GM18858 (cell line): ENCODE data around the gene ACP2.

ENCODE experiments used
- ATAC-seq: cut with Tn5 transposase; IDR thresholded peaks from one replicate; pipeline ENCODE4 v1.9.1; 2021; ENCODE audit not compliant: unreplicated experiment

Gene ACP2

DNA sequence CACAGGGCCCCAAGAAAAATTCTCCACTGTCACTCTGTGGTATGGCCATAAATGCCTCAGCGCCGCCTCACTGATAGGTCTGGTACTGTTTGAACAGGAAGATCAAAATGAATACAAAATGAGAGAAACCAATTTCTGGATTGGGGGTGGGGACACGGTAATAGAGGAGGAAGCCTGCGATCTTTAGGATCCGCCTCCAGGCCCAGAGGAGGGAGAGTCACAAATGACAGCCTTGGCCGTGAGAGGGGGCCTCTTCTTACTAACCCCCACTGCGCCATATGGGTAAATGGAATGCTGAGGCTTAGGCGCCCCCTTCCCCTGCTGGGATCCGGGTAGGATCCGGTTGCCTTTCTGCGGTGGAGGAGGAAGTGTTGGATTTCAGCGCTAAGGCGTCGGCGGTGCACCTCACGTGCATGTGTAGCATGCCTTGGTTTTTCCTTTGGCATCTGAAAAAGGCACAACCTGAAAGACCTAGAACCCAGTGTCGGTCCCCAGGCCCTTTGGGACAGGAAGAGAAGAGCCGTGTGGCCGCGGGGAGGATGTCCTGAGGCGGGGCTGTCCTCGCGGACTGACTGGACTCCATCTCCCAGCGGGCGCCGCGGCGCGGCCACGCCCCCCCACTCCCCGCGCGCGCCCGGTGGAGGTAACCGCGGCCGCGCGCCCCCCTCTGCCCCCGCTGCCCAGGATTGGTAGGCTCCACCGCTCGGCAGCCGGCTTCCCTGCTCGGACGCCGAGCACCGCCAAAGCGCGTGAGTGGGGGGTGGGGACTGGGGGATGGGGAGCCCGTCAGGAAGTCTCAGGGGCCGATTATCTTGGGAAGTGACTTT, 20.6 kb upstream of the ACP2 start:
- ATAC-seq = peak; percentile 29

DNA sequence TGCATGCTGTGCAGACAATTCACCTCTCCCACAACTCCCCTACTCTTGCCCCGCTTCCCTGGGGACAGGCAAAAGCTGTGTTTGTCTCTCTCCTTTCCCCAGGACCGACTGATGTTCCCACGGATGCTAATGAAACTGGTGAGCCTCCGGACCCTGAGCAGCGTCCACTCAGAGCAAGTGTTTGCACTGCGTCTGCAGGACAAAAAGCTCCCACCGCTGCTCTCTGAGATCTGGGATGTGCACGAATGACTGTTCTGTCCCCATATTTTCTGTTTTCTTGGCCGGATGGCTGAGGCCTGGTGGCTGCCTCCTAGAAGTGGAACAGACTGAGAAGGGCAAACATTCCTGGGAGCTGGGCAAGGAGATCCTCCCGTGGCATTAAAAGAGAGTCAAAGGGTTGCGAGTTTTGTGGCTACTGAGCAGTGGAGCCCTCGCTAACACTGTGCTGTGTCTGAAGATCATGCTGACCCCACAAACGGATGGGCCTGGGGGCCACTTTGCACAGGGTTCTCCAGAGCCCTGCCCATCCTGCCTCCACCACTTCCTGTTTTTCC, 19.9 kb upstream of the ACP2 start:
- ATAC-seq = no peak

DNA sequence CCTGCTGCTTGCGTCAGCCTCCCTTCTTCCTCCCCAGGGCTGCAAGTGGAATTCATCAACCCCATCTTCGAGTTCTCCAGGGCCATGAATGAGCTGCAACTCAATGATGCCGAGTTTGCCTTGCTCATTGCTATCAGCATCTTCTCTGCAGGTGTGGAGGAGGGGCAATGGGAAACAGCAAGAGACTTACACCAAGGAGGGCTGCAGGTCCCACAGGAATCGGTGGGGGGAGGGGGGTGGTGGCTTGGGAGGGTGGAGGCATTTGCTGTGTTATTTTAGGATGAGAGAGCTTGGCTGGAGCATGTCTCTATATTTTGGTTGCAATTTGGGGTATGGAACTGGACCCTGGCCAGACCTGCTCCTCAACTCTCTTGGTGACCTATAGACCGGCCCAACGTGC, 19.3 kb upstream of the ACP2 start:
- no peak for ATAC-seq

DNA sequence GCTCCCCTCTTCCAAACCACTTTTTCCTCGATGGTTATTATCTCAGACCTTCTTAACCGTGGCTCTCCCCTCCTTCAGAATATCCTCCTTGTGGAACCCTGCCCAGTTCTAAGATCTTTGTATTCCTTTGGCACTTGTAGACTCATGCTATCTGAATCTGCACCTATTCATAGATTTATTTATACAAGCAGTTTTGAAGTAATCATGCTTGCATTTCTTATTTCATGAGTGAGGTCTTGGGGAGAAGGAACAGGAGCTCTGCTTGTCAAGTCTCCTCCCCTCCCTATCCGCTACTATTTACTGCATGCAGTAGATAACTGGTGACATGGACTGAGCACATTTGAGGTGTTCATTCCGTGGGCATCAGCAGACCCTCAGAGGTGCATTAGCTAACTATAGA, 15.9 kb upstream of the ACP2 start:
- ATAC-seq = no peak

DNA sequence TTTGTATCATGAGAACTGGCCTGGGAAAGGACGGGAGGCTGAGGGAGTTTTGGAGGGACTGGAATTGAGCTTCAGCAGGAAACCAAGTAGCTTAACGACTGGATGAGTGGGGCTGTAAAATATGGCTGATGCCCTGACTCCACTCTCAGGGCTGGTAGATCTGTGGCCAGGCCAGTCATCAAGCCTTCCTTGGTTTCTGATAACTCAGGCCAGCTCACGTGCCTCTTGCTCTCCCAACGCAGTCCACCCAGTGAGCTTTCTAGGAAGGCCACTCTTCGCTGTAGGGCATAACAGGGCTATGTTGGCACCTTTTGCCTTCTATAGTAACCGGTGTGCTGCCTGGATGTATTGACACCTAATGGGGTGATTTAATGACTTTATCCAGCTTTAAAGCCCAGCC, 15.5 kb upstream of the ACP2 start:
- ATAC-seq = no peak

DNA sequence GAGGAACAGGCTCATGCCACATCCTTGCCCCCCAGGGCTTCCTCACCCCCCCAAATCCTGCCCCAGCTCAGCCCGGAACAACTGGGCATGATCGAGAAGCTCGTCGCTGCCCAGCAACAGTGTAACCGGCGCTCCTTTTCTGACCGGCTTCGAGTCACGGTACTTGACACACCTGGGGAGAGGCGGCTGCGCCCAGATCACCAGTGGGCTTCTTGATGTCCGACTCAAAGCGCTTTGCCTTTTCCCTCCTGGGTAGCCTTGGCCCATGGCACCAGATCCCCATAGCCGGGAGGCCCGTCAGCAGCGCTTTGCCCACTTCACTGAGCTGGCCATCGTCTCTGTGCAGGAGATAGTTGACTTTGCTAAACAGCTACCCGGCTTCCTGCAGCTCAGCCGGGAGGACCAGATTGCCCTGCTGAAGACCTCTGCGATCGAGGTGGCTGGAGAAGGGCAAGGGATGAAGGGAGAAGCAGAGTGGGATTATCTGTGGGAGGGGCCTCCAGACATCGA, 12.7 kb upstream of the ACP2 start:
- no peak for ATAC-seq

DNA sequence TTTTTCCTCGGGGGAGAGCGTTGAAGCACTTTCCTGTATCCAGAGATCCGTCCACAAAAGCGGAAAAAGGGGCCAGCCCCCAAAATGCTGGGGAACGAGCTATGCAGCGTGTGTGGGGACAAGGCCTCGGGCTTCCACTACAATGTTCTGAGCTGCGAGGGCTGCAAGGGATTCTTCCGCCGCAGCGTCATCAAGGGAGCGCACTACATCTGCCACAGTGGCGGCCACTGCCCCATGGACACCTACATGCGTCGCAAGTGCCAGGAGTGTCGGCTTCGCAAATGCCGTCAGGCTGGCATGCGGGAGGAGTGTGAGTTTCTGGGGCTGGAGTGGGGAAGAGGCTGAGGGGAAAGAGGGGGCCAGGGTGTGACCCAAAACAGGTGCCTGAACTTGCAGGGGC, 11.8 kb upstream of the ACP2 start:
- no peak for ATAC-seq

DNA sequence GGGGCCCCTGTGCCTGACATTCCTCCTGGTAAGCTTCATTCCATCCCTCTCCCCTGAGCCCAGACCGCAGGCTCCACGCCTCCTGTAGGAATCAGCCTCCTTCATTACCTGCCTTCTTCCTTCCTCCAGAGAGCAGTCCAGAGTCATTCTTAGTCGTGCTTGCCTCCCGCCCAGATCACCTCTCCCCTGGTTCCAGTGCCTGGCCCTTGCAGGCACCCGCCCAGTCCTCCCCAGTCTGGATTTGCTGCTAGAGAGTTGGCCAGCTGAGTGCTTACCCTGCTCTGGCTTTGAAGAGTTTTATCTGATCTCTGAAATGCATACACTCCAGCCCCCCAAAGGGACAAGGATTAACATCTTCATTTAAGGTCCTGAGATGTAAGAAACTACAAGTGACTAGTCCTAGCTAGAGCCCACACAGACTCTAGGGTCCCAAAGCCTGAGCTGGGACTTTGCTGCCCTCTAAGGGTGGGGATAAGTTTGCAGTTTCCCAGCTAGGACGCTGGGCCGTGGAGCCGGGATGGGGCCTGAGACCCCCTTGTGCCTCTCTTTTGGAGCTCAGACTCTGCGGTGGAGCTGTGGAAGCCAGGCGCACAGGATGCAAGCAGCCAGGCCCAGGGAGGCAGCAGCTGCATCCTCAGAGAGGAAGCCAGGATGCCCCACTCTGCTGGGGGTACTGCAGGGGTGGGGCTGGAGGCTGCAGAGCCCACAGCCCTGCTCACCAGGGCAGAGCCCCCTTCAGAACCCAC, 10.8 kb upstream of the ACP2 start:
- ATAC-seq = no peak

DNA sequence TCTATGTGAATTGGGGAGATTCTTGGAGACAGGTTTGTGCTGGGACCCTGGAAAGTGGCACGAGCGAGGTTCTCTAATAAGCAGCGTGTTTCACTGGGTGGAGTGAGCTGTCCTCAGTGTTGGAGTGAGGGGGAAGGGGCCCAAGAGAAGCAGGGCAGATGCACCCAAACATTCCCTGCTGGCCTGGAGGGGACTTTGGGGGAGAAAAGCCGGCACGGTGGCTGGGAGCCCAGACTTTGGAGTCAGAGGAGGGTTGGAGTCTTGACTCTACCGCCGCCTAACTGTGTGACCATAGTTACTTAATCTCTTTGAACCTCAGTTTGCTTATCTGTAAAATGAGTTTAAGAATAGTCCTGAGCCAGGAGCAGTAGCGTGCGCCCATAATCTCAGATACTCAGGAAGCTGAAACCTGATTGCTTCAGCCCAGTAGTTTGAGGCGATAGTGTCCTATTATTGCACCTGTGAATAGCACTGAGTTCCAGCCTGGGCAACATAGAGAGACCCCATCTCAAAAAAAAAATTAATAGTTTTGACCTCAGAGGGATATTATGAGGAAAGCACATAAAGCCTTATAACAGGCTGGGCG, 9.8 kb upstream of the ACP2 start:
- ATAC-seq = no peak

DNA sequence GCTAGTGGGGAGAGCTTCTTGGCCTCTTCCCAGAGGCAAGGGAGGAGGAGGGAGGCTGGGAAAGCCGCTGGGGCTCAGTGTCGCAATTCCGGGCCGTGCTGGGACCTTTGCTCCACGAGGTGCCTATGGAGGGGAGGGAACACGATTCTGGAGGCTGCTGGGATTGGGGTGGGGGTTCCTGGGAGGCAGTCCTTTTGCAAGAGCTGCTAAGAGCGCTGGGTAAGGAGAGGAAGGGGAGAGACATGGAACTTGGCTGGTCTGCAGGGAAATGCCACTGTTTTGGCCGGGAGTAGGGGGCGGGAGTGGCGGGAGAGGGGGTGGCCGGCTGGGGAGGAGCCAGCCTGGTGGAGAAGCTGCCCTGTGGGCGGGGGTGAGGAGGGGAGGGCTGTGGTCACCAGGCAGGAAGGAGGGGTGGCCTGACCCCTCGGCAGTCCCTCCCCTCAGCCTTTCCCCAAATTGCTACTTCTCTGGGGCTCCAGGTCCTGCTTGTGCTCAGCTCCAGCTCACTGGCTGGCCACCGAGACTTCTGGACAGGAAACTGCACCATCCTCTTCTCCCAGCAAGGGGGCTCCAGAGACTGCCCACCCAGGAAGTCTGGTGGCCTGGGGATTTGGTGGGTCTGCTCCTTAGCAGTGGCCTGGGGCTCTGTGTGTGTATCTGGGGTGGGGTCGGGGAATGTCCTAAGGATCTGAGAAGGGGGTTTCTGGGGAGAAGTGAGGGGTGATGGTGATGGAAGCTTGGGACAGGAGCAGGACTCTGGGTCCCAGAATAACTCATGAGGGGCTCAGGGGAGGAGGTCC, 9.1 kb upstream of the ACP2 start, which contains the start of gene NR1H3:
Gene NR1H3 (plus strand): TSS at position 480 of the 800 bp plus-strand sequence. CDS start 1,221 bp downstream, outside the sequence.
- ATAC-seq = no peak

DNA sequence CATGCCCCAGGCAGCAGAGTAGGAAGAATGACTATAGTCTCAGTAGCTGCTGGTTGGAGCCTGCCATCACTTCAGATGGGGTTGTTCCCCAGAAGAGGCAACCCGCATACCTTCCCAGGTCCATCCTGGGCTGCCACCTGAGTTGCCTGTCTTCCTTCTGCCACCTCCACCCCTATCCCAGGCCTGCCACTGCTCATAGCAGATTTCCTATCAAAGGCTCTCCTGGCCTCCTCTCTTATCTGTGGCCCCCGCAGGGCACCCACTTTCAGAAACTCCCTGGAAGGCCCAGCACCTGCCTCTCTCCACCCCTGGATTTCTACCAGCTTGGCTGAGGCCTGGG, 8.5 kb upstream of the ACP2 start:
- no peak for ATAC-seq

DNA sequence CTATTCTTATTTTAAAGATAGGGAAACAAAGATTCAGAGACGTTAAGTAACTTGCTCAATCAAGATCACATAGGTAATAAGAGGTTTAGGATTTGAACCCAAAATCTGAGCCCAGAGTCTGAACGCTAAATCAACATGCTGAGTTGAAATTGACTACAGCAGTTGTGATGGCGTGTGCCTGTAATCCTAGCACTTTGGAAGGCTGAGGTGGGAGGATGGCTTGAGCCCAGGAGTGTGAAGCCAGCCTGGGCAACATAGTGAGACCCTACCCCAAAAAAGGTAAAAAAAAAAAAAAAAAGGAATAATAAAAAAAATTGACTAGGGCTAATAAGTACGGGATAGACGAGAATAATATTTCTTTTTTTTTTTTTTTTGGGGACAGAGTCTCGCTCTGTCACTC, 7.8 kb upstream of the ACP2 start:
- no peak for ATAC-seq

DNA sequence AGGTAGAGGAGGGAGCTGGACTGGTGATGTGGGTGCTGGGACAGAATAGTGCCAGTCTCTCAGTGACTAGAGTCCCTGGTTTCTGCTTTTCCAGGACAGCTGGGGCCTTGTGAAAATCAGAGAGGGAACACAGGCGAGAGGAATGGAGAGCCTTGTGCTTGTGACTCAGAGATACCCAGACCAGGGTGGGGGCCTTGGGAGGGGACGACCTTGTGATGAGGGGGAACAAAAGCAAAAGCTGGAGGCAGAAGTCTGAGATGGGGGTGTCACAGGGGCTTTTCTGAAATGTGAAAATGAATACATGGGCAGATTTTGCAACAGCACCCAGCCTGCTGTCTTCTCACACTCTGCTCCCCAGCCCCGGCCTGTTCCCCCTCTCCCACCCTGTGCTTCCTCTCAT, 5.8 kb upstream of the ACP2 start:
- ATAC-seq = no peak

DNA sequence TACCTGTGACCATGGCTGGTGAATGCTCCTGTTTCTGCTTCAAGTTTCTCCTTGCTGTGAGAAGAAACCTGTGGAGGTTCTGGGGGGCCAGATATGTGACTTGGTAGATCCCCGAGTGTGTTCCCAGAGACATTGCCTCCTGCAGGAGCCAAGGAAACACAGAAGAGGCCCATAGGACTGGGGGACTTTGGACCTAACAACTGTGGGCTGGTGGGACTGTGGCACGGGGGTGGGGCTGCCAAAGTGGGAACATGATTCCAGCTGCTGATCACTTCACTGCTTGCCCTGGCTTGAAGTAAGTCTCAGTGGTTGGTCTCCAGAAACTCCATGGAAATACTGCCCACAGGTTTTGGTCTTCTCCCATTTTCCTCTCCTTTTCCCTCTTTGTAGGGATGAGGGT, 5.0 kb upstream of the ACP2 start:
- ATAC-seq = no peak

DNA sequence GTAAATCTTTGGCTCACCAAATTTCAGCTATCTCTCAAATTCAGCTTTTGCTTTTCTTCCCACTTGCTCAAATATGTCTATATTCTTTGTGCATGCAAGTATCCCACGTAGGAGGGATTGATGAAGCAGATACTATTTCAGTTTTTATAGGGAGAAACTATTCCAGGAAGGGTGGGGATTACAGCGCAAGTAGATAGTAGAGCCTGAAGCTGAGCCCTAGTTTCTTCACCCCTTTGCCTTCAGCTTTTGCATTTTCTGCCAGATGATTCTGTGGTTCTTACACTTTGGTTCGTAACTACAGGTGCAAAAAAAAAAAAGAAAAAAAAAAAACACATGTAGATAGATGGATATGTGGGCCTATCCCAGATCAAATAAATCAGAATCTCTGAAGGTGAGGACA, 3.1 kb upstream of the ACP2 start:
- no peak for ATAC-seq

DNA sequence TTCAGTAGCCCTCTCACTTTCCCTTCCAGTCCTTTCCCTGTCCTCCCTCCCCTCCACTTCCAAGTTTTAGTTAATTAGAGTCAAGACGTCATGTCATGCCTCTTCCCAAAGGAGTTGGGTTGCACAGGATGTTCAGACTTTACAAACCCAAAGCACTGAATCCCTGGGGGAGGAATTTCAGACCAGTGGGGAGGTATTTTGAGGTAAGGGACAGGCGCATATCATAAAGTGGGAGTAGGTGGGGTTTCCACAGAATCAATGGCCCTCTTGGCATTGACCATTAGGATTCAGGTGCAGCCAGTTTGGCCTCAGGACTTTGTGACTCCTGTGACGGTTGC, 733 bp upstream of the ACP2 start:
- no peak for ATAC-seq

DNA sequence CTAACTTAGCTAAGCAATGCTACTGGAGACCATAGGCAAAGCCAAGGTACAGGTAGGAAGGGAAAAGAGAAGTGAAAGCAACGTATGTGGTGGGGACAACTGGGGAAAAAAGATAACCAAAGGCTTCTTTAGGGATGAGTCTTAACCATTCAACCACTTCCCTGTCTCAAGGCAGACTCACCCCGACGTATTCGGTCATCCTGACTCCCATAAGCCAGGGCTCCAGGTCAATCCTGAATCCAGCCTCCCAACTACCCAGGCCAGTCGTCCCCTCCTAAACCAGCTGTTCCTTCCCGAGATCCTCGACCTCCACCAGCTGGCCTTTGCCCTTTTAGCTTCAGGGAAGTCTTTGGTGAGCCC, 330 bp downstream of the ACP2 start:
- peak; percentile 18 for ATAC-seq

DNA sequence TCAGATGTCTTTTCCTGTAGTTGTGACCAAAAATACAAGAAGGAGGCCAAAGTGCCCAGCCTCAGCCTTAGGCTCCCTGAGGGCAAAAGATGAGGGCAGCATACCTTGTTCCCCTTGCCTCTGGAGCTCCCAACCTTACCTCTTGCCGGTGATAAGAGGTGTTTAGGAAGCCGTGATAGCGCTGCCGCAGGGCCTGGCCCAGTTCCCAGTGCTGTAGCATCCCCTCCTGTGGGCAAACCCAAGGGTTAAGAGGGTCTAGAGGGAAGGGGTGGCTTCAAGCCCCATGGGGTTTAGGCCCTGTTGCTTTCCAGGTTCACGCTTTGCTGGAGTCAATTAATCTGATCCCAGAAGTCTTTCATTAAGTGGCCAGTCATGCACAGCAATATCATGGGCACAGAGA, 1.1 kb downstream of the ACP2 start:
- no peak for ATAC-seq

DNA sequence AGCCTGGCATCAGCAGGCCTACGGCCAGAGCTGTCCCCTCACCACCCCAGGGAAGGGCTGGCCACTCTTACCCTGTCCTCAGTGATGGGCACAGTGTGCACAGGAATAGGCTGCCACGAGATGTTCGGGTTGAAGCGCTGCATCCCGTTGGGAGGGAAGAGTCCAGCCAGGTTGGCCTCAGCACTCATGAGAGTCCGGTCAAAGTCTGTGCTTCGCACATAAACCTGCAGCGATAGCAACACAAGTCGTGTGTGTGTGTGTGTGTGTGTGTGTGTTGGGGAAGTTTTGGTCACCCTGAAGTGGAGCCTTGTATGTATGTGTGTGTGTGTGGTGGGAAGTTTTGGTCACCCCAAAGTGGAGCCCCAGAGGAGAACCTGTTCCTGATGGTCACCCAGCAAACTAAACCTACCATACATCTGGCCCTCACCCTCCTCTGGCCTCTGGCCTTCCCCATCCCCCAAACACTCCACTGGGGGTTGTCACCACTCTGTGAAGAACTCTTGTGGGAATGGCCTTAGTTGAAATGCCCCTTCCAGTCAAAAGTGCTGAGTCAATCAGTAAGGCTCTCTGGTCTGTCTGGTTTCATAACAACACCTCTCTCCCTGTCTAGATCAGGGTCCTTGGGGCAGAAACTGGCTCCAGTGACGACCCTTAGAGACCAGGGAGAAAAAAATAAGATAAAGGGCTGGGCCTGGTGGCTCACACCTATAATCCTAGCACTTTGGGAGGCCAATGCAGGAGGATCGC, 2.8 kb downstream of the ACP2 start:
- ATAC-seq = no peak
